DND-41 (cell line): ENCODE measurements around the gene IL21R.
"Not testable (repeated sequence)": the region's sequence is repeated elsewhere in the genome, so short reads cannot be mapped to it uniquely, and the experiment has no call there.

Experiments used
- ATAC-seq: fragments of 200-7000 bp; cut with Tn5 transposase; 3 replicates; pipeline ENCODE4 v1.9.1; 2021; ENCODE audit warnings: low read depth; ENCODE audit not compliant: insufficient read depth
- DNase-seq: peaks from one replicate; pipeline ENCODE4 v3.0.0-alpha.2; 2020
- H2AFZ ChIP-seq: 2 replicates; pipeline ENCODE4 v1.6.0; 2012; ENCODE audit warnings: low read depth, low read length
- H3K27ac ChIP-seq: 2 replicates; pipeline ENCODE4 v1.5.1; 2012; ENCODE audit warnings: low read length, inconsistent platforms
- H3K27me3 ChIP-seq: fragments of 200-600 bp; sonication (generic); 2 replicates; pipeline ENCODE4 v1.6.0; 2012; ENCODE audit warnings: low read length, mild to moderate bottlenecking, inconsistent platforms; ENCODE audit not compliant: insufficient read depth, poor library complexity
- H3K36me3 ChIP-seq: 2 replicates; pipeline ENCODE4 v1.5.1; 2012; ENCODE audit warnings: low read length, inconsistent platforms; ENCODE audit not compliant: insufficient read depth
- H3K4me1 ChIP-seq: 2 replicates; pipeline ENCODE4 v1.5.1; 2012; ENCODE audit warnings: mild to moderate bottlenecking, low read length; ENCODE audit not compliant: insufficient read depth
- H3K4me2 ChIP-seq: 2 replicates; pipeline ENCODE4 v1.6.0; 2012; ENCODE audit warnings: mild to moderate bottlenecking, moderate library complexity, low read length, inconsistent platforms; ENCODE audit not compliant: insufficient read depth
- H3K4me3 ChIP-seq, 2 experiments: fragments of 200-600 bp in 1 of 2; shearing (Covaris generic) in 1 of 2; 2 replicates each; pipeline ENCODE4 v1.5.1; 2012 to 2016; ENCODE audit warnings: inconsistent platforms in 2 of 2, low read length in 2 of 2, mild to moderate bottlenecking in 2 of 2, low read depth in 1 of 2, moderate library complexity in 1 of 2
- H3K79me2 ChIP-seq: 2 replicates; pipeline ENCODE4 v1.6.0; 2012; ENCODE audit warnings: low read length, inconsistent platforms; ENCODE audit not compliant: insufficient read depth
- H3K9ac ChIP-seq: 2 replicates; pipeline ENCODE4 v1.6.0; 2012; ENCODE audit warnings: low read depth, mild to moderate bottlenecking, inconsistent platforms, low read length, moderate library complexity
- H3K9me3 ChIP-seq: 2 replicates; pipeline ENCODE4 v1.5.1; 2012; ENCODE audit warnings: low read length, moderate library complexity, mild to moderate bottlenecking, inconsistent platforms; ENCODE audit not compliant: insufficient read depth, severe bottlenecking
- H4K20me1 ChIP-seq: 2 replicates; pipeline ENCODE4 v1.6.0; 2012; ENCODE audit warnings: low read length; ENCODE audit not compliant: insufficient read depth
- EZH2 ChIP-seq: IDR thresholded peaks from 3 replicates; pipeline ENCODE4 v1.6.1; 2012; ENCODE audit warnings: borderline replicate concordance, low read depth, mild to moderate bottlenecking, moderate library complexity, low read length, inconsistent platforms; ENCODE audit not compliant: severe bottlenecking
- TF ChIP-seq, protein P1 (sequence below): IDR thresholded peaks from 2 replicates; pipeline ENCODE4 v1.5.1; 2012; ENCODE audit warnings: borderline replicate concordance, low read length, moderate library complexity, mild to moderate bottlenecking; ENCODE audit not compliant: poor library complexity, severe bottlenecking; ENCODE audit errors: extremely low read depth

Gene IL21R

DNA sequence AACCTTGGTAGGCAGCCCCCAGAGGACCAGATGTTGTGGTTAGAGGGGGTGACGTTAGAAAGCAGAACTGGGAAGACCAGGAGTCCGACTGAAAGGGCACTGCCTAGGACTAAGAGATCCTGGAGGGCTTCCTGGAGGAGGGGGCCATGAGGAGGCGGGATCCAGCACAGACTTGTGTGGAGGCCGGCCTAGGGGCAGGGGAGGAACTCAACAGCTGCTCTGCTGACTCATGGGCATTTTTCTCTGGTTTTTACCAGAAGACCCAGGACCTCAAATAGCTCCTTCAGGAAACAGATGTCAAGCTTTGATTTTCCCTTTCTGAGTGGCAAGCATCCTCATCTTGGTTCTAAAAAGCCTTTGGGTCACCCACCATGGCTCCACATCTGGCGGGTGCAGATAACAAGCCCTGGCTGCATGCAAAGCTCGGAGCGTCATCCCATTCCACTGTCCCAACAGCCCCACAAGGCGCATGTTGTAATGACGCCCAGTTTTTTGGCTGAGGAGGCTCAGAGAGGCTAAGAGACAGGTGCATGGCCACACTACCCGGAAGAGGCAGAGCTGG lies 29.0 kb downstream of the IL21R start:
- H3K4me1 ChIP-seq = no peaks in the 10 kb centered on the region; the same call in 1 of the 2 replicates
- TF ChIP-seq, protein P1, sequence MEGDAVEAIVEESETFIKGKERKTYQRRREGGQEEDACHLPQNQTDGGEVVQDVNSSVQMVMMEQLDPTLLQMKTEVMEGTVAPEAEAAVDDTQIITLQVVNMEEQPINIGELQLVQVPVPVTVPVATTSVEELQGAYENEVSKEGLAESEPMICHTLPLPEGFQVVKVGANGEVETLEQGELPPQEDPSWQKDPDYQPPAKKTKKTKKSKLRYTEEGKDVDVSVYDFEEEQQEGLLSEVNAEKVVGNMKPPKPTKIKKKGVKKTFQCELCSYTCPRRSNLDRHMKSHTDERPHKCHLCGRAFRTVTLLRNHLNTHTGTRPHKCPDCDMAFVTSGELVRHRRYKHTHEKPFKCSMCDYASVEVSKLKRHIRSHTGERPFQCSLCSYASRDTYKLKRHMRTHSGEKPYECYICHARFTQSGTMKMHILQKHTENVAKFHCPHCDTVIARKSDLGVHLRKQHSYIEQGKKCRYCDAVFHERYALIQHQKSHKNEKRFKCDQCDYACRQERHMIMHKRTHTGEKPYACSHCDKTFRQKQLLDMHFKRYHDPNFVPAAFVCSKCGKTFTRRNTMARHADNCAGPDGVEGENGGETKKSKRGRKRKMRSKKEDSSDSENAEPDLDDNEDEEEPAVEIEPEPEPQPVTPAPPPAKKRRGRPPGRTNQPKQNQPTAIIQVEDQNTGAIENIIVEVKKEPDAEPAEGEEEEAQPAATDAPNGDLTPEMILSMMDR = no peak
- no peak for TF ChIP-seq EZH2
- ATAC-seq (no peak), DNase-seq (no peak)
- H2AFZ ChIP-seq = no peak overlapping the region
- no peaks in the 10 kb centered on the region for H3K9me3 ChIP-seq
- H3K4me2 ChIP-seq = no peak overlapping the region
- H3K4me3 ChIP-seq = no peak overlapping the region
- no peaks in the 10 kb centered on the region for H3K79me2 ChIP-seq
- H3K9ac ChIP-seq = no peak overlapping the region
- no peak overlapping the region for H3K27ac ChIP-seq
- H4K20me1 ChIP-seq = no peaks in the 10 kb centered on the region
- no peaks in the 10 kb centered on the region for H3K36me3 ChIP-seq
- H3K27me3 ChIP-seq = no peaks in the 10 kb centered on the region

DNA sequence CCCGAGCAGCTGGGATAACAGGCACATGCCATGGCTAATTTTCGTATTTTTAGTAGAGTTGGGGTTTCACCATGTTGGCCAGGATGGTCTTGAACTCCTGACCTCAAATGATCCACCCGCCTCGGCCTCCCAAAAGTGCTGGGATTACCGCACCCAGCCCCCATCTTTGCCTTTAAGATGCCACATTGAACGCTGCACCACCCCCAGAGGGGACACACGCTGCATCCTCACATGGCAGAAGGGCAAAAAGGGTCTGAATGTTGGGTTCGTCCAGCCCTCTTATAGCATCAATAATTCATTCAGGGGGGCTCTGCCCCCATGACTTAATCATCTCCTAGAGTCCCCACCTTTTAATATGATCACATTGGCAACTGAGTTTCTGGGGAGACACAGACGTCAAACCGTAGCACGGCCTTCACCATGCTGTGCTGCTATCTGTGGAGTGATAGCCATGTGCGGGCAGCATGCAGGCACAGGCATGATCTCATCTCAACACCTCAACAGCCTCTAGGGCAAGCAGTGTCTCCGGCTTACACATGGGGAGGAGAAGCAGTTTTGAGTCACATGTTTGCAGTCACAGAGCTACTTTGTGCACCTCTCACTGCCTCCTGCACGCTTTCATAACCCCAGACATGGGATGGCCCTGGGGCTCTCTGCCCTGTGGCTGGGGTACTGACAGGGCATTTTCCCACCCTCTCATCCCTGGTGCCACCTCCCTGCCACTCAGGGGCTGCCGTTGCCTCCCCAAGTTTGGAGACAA lies 30.0 kb downstream of the IL21R start:
- Histone ChIP-seq H3K9ac (no peak overlapping the region), H3K4me3 (no peak overlapping the region), H3K36me3 (no peaks in the 10 kb centered on the region), H3K9me3 (no peaks in the 10 kb centered on the region), H4K20me1 (no peaks in the 10 kb centered on the region), H3K4me2 (no peak overlapping the region), H3K27ac (no peak overlapping the region), H2AFZ (no peak overlapping the region), H3K79me2 (no peaks in the 10 kb centered on the region), H3K27me3 (no peaks in the 10 kb centered on the region), H3K4me1 (no peaks in the 10 kb centered on the region)
- ATAC-seq (no peak), DNase-seq (no peak)
- TF ChIP-seq, protein P1 = no peak
- TF ChIP-seq EZH2 = no peak

DNA sequence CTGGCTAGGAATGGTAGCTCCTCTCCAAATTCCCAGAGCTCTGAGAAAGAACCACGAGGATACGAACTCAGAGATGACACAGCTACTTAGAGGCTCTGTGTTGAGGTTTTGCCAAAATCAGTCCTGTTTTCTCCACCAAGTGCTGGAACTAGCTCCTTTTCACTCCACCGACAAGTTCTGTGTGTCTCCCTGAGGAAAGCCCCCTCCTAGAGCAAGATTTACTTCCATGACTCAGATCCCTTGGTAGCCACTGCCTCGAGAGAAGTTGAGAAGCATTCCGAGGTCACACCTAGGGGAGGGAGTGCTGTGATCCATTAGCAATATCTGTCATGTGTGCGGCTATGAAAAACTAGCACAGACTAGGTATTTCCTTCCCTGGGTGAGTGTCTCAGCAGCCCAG lies 30.6 kb downstream of the IL21R start:
- ATAC-seq (no peak), DNase-seq (no peak)
- no peak overlapping the region for H3K4me2 ChIP-seq
- no peak overlapping the region for H3K9ac ChIP-seq
- H3K36me3 ChIP-seq = no peaks in the 10 kb centered on the region
- no peaks in the 10 kb centered on the region for H3K9me3 ChIP-seq
- H4K20me1 ChIP-seq = no peaks in the 10 kb centered on the region
- TF ChIP-seq, protein P1 = no peak
- TF ChIP-seq EZH2 = no peak
- H3K4me3 ChIP-seq = no peak overlapping the region
- H3K27ac ChIP-seq = no peak overlapping the region
- H2AFZ ChIP-seq = no peak overlapping the region
- H3K79me2 ChIP-seq = no peaks in the 10 kb centered on the region
- no peaks in the 10 kb centered on the region for H3K4me1 ChIP-seq
- no peaks in the 10 kb centered on the region for H3K27me3 ChIP-seq

DNA sequence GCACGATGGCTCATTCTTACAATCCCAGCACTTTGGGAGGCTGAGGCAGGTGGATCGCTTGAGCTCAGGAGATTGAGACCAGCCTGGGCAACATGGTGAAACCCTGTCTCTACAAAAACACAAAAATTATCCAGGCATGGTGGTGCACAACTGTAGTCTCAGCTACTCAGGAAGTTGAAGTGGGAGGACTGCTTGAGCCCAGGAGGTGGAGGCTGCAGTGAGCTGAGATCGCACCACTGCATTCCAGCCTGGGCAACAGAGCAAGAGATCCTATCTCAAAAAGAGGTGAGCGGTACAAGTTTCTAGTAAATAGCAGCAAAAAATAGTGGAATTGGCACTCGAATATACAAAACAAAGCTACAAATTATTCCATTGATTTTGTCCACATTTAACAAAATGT lies 31.2 kb downstream of the IL21R start:
- not testable (repeated sequence) for DNase-seq, H3K9me3 ChIP-seq, H2AFZ ChIP-seq, H3K36me3 ChIP-seq, H3K4me2 ChIP-seq, H3K4me1 ChIP-seq, H3K27me3 ChIP-seq, ATAC-seq, H4K20me1 ChIP-seq, H3K27ac ChIP-seq, H3K4me3 ChIP-seq, H3K79me2 ChIP-seq, H3K9ac ChIP-seq
